GM12873 (cell line): Measurements from ENCODE around the gene WBP2.

Experiments
- CTCF ChIP-seq: IDR thresholded peaks from 2 replicates; pipeline ENCODE4 v1.5.1; 2012; ENCODE audit warnings: low read depth, mild to moderate bottlenecking, moderate library complexity, low read length, control low read depth; ENCODE audit not compliant: insufficient read depth; ENCODE audit errors: missing control alignments

WBP2 gene

GRCh38 chr17:75875940-75876189 lies 20.7 kb upstream of the WBP2 start:
- TF ChIP-seq CTCF = no peak

GRCh38 chr17:75875182-75875939 lies 20.2 kb upstream of the WBP2 start:
- TF ChIP-seq CTCF = no peak

- no peak for TF ChIP-seq CTCF
Observed at GRCh38 chr17:75874323-75875181, 19.4 kb upstream of the WBP2 start.

GRCh38 chr17:75873587-75874322 lies 18.6 kb upstream of the WBP2 start:
- no peak for TF ChIP-seq CTCF

- TF ChIP-seq CTCF = no peak
Observed at GRCh38 chr17:75872434-75873351, 17.6 kb upstream of the WBP2 start.

GRCh38 chr17:75869282-75870141 lies 14.4 kb upstream of the WBP2 start:
- TF ChIP-seq CTCF = no peak
